GM12878 (cell line): ENCODE results near the gene RERE. TPM values are rescaled to one million over a fixed set of nuclear protein-coding genes. Genes with fewer than 3 reads are reported as not detected.

ENCODE experiments used
- ATAC-seq: fragments of 200-7000 bp; cut with Tn5 transposase; 3 replicates; pipeline ENCODE4 v1.9.1; 2020; ENCODE audit warnings: mild to moderate bottlenecking, moderate library complexity
- BruUV-seq: library from RNA; stranded (reverse); fragments of 400-500 nt; replicated peaks from 2 replicates; lab custom pipeline; 2021; lab: Mats Ljungman, UMichigan
- CTCF ChIA-PET: fragments of 300-600 bp; sonication (Branson Sonifier 250); formaldehyde crosslinking; extraction: SDS; loops from one replicate; lab custom pipeline; 2021; ENCODE audit warnings: inconsistent platforms; lab: Yijun Ruan, JAX
- POLR2A ChIA-PET: fragments of 350-600 bp; formaldehyde crosslinking; extraction: SDS; loops from one replicate; lab custom pipeline; 2021; ENCODE audit warnings: inconsistent platforms; lab: Charles Lee
- RAD21 ChIA-PET: fragments of 300-600 bp; sonication (Branson Sonifier 250); formaldehyde crosslinking; loops from one replicate; lab custom pipeline; 2023; ENCODE audit warnings: antibody characterized with exemption; ENCODE audit not compliant: unreplicated experiment; lab: Charles Lee
- SMC1A ChIA-PET: fragments of 300-600 bp; sonication (Branson Sonifier 250); formaldehyde crosslinking; loops from one replicate; lab custom pipeline; 2023; ENCODE audit not compliant: unreplicated experiment, uncharacterized antibody; lab: Charles Lee
- DNase-seq: peaks from one replicate; pipeline ENCODE4 v3.0.0-alpha.2; 2011; ENCODE audit warnings: low read depth, low spot score
- FAIRE-seq: peaks from 3 replicates; lab custom pipeline; 2011; peaks lifted over from hg19 to GRCh38; lab: Jason Lieb, UNC
- H2AFZ ChIP-seq: 2 replicates; pipeline ENCODE4 v1.6.0; 2011; ENCODE audit warnings: low read depth, low read length, control low read depth; ENCODE audit not compliant: control insufficient read depth
- H3K27ac ChIP-seq: 2 replicates; pipeline ENCODE4 v1.5.1; 2011; ENCODE audit warnings: control low read depth; ENCODE audit not compliant: control insufficient read depth, insufficient read depth
- H3K27me3 ChIP-seq, 2 experiments: replicated peaks in 1 of 2; 2 replicates each; pipeline versions ENCODE4 v1.6.0 to v1.6.1; 2011; ENCODE audit warnings: low read length in 1 of 2; ENCODE audit not compliant: control insufficient read depth in 2 of 2, insufficient read depth in 2 of 2
- H3K36me3 ChIP-seq, 2 experiments: 2 replicates each; pipeline ENCODE4 v1.5.1; 2011; ENCODE audit warnings: low read length in 1 of 2; ENCODE audit not compliant: control insufficient read depth in 2 of 2, insufficient read depth in 2 of 2
- H3K4me1 ChIP-seq: 2 replicates; pipeline ENCODE4 v1.6.1; 2011; ENCODE audit warnings: mild to moderate bottlenecking, low read length, moderate library complexity, mixed read lengths; ENCODE audit not compliant: control insufficient read depth, insufficient read depth
- H3K4me2 ChIP-seq: 2 replicates; pipeline ENCODE4 v1.6.0; 2011; ENCODE audit warnings: control low read depth; ENCODE audit not compliant: control insufficient read depth, insufficient read depth
- H3K4me3 ChIP-seq: fragments of 200-600 bp; sonication (generic); 2 replicates; pipeline ENCODE4 v1.5.1; 2016
- H3K79me2 ChIP-seq: 2 replicates; pipeline ENCODE4 v1.6.0; 2011; ENCODE audit warnings: low read length; ENCODE audit not compliant: control insufficient read depth, insufficient read depth
- H3K9ac ChIP-seq: 2 replicates; pipeline ENCODE4 v1.8.0; 2011; ENCODE audit warnings: low read length, control low read depth, mixed read lengths; ENCODE audit not compliant: control insufficient read depth, insufficient read depth
- H3K9me3 ChIP-seq: replicated peaks from 3 replicates; pipeline ENCODE4 v1.5.1; 2011; ENCODE audit warnings: mild to moderate bottlenecking, low read length; ENCODE audit not compliant: control insufficient read depth, insufficient read depth
- H4K20me1 ChIP-seq: 2 replicates; pipeline ENCODE4 v1.6.0; 2011; ENCODE audit not compliant: control insufficient read depth, insufficient read depth
- ATF7 ChIP-seq: fragments of 450-650 bp; IDR thresholded peaks from 2 replicates; pipeline ENCODE4 v1.6.1; 2016; ENCODE audit warnings: low read depth, mild to moderate bottlenecking
- BCL11A ChIP-seq: IDR thresholded peaks from 2 replicates; pipeline ENCODE4 v1.6.1; 2011; ENCODE audit warnings: low read depth, low read length
- CHD1 ChIP-seq: IDR thresholded peaks from 2 replicates; pipeline ENCODE4 v1.6.1; 2012; ENCODE audit warnings: low read depth, low read length, improper control_type of control experiment
- EED ChIP-seq: sonication (generic); IDR thresholded peaks from 2 replicates; pipeline ENCODE4 v1.6.1; 2016; ENCODE audit warnings: antibody characterized with exemption, low read depth
- ELK1 ChIP-seq: IDR thresholded peaks from 2 replicates; pipeline ENCODE4 v1.6.1; 2012; ENCODE audit warnings: low read depth, low read length, improper control_type of control experiment
- MEF2B ChIP-seq: fragments of 450-650 bp; IDR thresholded peaks from 2 replicates; pipeline ENCODE4 v1.6.1; 2018; ENCODE audit warnings: mild to moderate bottlenecking, moderate library complexity; ENCODE audit not compliant: partially characterized antibody, poor library complexity, severe bottlenecking
- MTA2 ChIP-seq: fragments of 450-650 bp; IDR thresholded peaks from 2 replicates; pipeline ENCODE4 v1.6.1; 2016; ENCODE audit warnings: low read depth, mild to moderate bottlenecking, moderate library complexity
- SIX5 ChIP-seq: IDR thresholded peaks from 2 replicates; pipeline ENCODE4 v1.6.1; 2011; ENCODE audit warnings: mild to moderate bottlenecking, low read depth, low read length, moderate library complexity; ENCODE audit not compliant: severe bottlenecking
- ZBED1 ChIP-seq: IDR thresholded peaks from 2 replicates; pipeline ENCODE4 v1.6.1; 2016; ENCODE audit warnings: borderline replicate concordance
- ZBTB4 ChIP-seq: fragments of 450-650 bp; formaldehyde crosslinking; IDR thresholded peaks from 2 replicates; pipeline ENCODE4 v1.4.0; 2022; ENCODE audit warnings: mild to moderate bottlenecking, moderate library complexity
- ZNF592 ChIP-seq: fragments of 450-650 bp; IDR thresholded peaks from 2 replicates; pipeline ENCODE4 v1.6.1; 2017; ENCODE audit warnings: mild to moderate bottlenecking, moderate library complexity
- WGBS: methylation state at CpG from one replicate; pipeline ENCODE4 v1.1.6; 2016; ENCODE audit warnings: low lambda C conversion rate; ENCODE audit not compliant: insufficient replicate concordance, insufficient coverage; ENCODE audit errors: missing lambda C conversion rate; 5-methylcytosine and 5-hydroxymethylcytosine counted together
- in situ Hi-C: fragments of 300-500 bp; cut with MboI; formaldehyde crosslinking; loops from 9 replicates; pipeline ENCODE4 v1.14.3; 2018; ENCODE audit warnings: mixed read lengths
- intact Hi-C: fragments of 100-400 bp; cut with micrococcal nuclease; formaldehyde crosslinking; loops from one replicate; pipeline ENCODE4 v1.14.2; 2022; ENCODE audit not compliant: unreplicated experiment
- polyA plus RNA-seq, 11 experiments: library from polyadenylated mRNA; depleted of rRNA in 4 of 11; unstranded in 6 of 11; stranded (reverse) in 5 of 11; fragments of >200 nt; fragmentation: Nextera tagmentation in 4 of 11; fragmentation: Illumina TruSeq in 1 of 11; extraction: Ambion mirVana in 4 of 11; extraction: Trizol in 1 of 11; gene quantifications; 1 replicate in 1 of 11; 2 replicates in 10 of 11; pipeline versions ENCODE4 v1.2.1 to v1.2.3, GENCODE V29; 2011 to 2016; ENCODE audit warnings: inconsistent platforms in 2 of 11, missing spikeins in 2 of 11, low read depth in 1 of 11
- total RNA-seq, 4 experiments: library from RNA; depleted of rRNA in 3 of 4; stranded (reverse); fragments of >200 nt in 3 of 4; fragmentation: Illumina TruSeq in 1 of 4; extraction: Trizol in 1 of 4; gene quantifications; 2 replicates each; pipeline versions ENCODE4 v1.2.1 to v1.2.3, GENCODE V29; 2013 to 2021
- TF ChIP-seq, protein P1 (sequence below): IDR thresholded peaks from 2 replicates; pipeline ENCODE4 v1.6.1; 2011; ENCODE audit warnings: low read depth, low read length, improper control_type of control experiment, borderline replicate concordance

The RERE gene
- total and polyA plus RNA-seq, 10 of the 15 experiments (the other 5 are each of a cell fraction or from before 2014, with no cell fraction given), result 5.2 to 60.5 (median 20.2) TPM

DNA sequence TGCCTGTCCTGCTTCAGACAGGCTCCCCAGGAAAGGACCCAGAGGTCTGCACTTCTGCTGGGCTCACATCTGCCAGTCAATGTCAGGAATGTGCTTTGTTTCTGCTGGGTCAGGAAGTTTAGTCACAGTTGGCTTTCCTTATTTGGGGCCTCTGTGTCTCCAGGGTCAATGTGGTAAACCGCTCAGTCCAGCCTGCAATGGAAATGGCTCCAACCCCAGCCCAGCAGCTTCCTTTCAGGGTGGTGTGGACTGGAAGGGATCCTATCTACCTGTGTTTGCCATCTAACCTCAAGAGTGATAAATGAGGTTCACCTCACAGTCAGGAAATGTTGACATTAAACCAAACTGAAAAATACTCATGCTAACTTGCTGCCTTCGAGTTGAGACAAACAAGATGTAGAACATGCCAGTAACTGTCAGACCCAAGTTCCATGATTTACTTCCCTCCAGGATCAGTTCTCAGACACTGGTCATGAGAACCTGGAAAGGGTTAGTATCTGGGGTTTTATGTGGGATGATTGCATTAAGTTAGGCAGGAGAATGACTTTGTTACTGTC, 40.8 kb upstream of the RERE start:
- Histone ChIP-seq H3K36me3 (peaks cover 25 to 40% of the 10 kb centered on the region in 2 experiments), H3K9ac (no peak overlapping the region), H3K4me1 (no peaks in the 10 kb centered on the region), H3K27ac (no peak overlapping the region), H4K20me1 (peaks cover 10% of the 10 kb centered on the region), H3K79me2 (peaks cover 1% of the 10 kb centered on the region; the same call in 1 of the 2 replicates), H3K4me3 (no peak overlapping the region), H3K9me3 (no peaks in the 10 kb centered on the region; the same call in 2 of the 3 replicates), H3K27me3 (no peaks in the 10 kb centered on the region), H2AFZ (no peak overlapping the region), H3K4me2 (no peak overlapping the region)
- POLR2A ChIA-PET, result interaction anchor here (0.6 to 1.0 kb wide), 3 partner anchors 38 to 346 kb away, joined by 3 to 4 read pairs (median 3); no protein-coding TSS in a partner anchor
- no TSS peak for BruUV-seq
- CTCF ChIA-PET, result interaction anchor here (0.8 to 4.4 kb wide), 17 partner anchors 9 to 406 kb away, joined by 3 to 52 read pairs (median 4); no protein-coding TSS in a partner anchor
- intact Hi-C loops (no loop called here), in situ Hi-C loops (no loop called here)
- ATAC-seq (peak; percentile 5), DNase-seq (no peak), FAIRE-seq (peak; percentile 13)
- SMC1A ChIA-PET, result interaction anchor here (0.7 to 6.8 kb wide), 7 partner anchors 9 to 213 kb away, joined by 3 to 31 read pairs (median 4); no protein-coding TSS in a partner anchor
- WGBS, result 8% methylated on average over 2 of the region's 2 CpGs
- RAD21 ChIA-PET, result interaction anchor here (1.2 to 1.7 kb wide), 3 partner anchors 9 to 22 kb away, joined by 5 to 7 read pairs (median 5); no protein-coding TSS in a partner anchor
- TF ChIP-seq MEF2B, result no peak
- TF ChIP-seq ZNF592, result no peak
- TF ChIP-seq MTA2, result no peak
- TF ChIP-seq ZBED1, result 0 out of 2 replicates have a peak, but pooled peaks have one; percentile 18
- no peak for TF ChIP-seq EED
- TF ChIP-seq ELK1, result no peak
- TF ChIP-seq CHD1, result no peak
- TF ChIP-seq ATF7, result no peak
- TF ChIP-seq, protein P1, sequence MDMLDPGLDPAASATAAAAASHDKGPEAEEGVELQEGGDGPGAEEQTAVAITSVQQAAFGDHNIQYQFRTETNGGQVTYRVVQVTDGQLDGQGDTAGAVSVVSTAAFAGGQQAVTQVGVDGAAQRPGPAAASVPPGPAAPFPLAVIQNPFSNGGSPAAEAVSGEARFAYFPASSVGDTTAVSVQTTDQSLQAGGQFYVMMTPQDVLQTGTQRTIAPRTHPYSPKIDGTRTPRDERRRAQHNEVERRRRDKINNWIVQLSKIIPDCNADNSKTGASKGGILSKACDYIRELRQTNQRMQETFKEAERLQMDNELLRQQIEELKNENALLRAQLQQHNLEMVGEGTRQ, result no peak
- TF ChIP-seq ZBTB4, result no peak
- TF ChIP-seq SIX5, result no peak
- TF ChIP-seq BCL11A, result no peak
